CD4-positive, alpha-beta T cell treated with Interleukin-1 beta for 1 hour (primary cell): ENCODE measurements around the gene SPECC1L.
A peak's percentile ranks its signal among the peaks of the same experiment; 100 is the strongest.
"Not testable (repeated sequence)": the region's sequence is repeated elsewhere in the genome, so short reads cannot be mapped to it uniquely, and the experiment has no call there.

Source experiments
- DNase-seq, 2 donors: peaks; one replicate each; pipeline ENCODE4 v3.0.0-alpha.2; 2020 to 2022

Gene SPECC1L, protein sequence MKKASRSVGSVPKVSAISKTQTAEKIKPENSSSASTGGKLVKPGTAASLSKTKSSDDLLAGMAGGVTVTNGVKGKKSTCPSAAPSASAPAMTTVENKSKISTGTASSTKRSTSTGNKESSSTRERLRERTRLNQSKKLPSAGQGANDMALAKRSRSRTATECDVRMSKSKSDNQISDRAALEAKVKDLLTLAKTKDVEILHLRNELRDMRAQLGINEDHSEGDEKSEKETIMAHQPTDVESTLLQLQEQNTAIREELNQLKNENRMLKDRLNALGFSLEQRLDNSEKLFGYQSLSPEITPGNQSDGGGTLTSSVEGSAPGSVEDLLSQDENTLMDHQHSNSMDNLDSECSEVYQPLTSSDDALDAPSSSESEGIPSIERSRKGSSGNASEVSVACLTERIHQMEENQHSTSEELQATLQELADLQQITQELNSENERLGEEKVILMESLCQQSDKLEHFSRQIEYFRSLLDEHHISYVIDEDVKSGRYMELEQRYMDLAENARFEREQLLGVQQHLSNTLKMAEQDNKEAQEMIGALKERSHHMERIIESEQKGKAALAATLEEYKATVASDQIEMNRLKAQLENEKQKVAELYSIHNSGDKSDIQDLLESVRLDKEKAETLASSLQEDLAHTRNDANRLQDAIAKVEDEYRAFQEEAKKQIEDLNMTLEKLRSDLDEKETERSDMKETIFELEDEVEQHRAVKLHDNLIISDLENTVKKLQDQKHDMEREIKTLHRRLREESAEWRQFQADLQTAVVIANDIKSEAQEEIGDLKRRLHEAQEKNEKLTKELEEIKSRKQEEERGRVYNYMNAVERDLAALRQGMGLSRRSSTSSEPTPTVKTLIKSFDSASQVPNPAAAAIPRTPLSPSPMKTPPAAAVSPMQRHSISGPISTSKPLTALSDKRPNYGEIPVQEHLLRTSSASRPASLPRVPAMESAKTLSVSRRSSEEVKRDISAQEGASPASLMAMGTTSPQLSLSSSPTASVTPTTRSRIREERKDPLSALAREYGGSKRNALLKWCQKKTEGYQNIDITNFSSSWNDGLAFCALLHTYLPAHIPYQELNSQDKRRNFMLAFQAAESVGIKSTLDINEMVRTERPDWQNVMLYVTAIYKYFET

DNA sequence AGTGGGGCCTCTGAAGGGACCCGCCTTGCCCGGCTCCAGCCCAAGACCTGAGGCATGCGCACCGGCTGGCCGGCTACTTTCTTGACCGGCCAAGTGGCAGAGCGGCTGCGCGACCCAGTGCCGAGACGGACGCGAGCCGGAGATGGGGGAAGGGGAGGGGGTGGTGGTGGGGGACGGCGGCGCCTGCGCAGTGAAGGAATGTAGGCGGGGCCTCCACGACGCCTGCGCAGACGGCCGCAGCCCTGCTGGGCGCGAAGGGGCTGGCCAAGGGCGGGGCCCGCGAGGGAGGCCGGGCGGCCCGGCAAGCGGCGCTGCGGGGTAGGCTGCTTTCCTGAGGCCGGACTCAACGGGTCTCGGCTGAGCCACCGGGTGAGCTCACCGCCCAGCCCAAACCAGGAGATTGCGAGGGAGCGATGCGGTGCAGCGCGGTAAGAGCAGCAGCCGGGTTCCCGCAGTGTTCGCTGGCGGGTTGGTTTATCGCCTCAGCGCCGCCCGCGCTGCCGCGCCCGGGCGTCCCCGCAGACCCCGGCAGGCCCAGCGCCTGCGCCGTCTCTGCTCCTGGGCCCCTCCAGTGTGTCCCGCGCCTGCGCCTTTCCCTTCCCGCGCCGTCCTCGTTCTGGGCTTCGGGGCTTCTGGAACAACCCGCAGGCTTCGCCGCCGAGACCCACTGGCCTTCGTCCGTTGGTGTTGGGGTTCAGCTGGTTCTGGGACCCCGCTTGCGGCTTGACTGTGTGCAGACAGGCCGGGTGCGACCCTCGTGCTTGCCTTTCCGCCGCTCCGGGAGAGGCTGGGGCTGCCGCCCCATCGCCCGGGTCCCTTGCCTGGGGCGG, at the start of gene SPECC1L:
Gene SPECC1L, plus strand, starts transcription at position 276 of the 830 bp plus-strand sequence. CDS start 31,401 bp downstream, outside the sequence.
- peak; percentile 91 to 92 for DNase-seq

DNA sequence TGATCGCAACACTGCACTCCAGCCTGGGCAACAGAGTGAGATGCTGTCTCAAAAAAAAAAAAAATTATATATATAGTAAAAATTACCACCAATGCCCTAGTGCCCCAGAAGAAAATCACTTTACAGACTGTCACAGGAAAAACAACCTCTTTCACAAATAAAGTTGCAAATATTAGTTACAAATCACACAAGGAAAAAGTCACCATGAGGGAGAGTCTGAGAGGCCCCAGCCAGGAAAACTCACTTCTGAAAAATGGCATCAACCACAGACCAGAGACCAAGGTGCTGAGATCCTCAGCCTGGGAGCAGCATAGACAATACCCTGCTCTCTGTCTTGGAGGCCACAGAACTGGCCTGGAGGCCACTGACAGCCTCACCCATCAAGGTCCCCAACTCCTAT, 46.2 kb upstream of the SPECC1L start:
- no peak for DNase-seq

DNA sequence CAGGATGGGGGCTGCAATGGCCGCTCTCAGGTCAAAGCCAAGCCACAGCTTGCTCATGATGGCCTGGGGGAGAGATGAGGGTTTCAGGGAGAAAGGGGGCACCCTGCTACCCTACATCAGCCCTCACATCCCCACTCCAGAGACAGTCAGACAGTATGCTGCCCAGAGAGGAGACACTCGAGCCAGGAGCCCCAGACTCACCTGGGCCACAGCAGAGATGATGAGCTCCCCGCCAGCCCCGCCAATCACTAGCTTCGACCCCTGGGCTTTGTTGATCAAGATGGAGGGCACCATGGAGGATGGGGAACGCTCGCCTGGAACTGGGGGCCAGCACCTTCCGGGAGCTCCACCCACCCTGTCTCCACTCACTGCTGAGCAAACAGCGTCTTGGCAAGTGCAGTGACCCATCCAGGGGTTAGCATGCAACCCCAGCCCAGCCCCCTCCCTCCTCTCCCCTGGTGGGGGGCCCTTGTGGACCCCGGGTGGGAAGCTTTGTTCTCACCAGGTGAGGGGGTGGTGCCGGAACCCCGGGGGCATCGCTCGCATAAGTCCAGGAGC, 45.5 kb upstream of the SPECC1L start:
- DNase-seq, result no peak

DNA sequence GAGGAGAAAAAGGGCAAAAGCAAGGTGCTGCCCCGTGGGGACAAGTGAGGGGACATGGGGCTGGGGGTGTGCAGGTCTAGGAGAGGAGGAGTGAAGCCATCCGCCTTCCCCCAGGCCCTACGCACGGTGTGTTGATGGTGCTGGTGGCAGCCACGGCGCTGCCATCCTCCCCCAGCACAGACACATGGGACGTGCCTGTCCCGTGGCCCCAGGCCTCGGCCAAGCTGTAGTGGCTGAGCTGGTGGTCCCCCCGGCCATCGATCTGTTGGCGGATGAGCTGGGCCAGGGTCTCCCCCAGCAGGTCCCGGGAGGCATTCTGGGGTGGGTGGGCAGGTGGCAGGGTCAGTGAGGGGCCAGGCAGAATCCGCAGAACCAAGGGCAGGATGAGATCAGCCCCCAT, 44.7 kb upstream of the SPECC1L start:
- no peak for DNase-seq

DNA sequence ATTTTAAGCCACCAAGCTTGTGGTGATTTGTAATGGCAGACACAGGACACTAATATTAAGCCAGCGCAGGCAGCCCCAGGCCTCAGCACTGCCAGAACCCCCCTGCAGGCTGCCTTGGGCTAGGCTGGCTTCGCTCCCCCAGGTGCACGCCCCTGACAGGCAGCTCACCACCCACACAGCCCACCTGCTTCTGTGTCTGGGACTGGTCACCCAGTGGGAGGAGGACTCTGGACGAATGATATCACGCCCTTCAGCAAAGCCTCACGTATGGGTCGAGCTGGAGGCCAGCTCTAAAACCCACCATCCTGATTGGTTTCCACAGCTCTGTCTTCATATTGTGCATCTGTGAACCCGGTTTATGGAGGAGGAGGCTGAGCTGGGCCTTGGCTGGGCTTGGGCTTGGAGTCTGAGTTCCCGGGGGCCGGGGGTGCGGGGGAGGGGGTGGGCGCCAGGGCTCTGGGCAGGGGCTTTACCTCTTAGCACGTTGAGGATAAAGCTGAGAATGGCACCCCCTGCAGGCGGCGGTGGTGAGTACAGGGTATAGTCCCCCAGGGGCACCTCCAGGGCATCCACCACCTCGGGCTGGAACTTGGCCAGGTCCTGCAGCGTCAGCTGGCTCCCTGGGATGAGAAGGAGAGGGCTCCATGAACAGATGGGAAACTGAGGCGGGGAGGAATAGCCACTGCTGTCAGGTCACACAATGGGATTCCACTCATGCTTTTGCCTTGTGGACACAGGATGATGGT, 39.5 kb upstream of the SPECC1L start:
- peak; percentile 50 to 54 for DNase-seq

DNA sequence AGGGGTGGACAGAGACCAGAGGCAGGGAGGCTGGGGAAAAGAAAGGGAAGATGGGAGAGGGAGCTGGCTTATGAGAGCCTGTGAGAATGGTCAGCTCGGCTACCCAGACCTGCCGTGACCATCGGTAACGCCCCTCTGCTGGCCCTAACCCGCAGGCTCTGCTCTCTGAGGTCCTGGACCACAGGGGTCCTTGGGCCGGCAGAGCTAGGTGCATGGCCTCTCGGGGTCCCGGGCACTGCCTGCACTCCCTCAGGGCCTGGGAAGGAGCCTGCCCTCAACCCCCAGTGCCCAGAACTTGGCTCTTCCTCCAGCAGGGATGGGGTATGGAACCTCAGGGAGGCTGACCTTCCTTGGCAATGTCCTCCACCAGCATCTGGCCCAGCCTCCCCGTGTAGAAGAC, 38.9 kb upstream of the SPECC1L start:
- DNase-seq, result no peak

DNA sequence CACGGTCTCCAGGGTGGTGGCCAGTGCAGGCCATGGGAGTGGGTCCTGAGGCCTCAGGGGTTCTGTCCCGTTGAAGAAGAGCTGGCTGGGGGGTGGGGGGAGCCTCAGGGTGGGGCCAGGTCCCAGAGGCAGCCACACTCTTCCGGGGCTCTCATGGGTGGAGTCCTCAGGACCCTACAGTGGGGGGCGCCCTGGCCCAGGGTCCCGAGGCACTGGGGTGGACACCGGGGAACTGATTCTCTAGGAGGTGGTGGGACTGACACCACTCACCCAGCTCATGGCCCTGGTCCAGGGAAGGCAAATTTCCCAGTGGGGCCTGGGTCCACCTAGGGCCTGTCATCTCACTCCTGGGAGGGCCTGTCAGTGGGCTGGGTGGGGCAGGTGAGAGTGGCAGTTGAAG, 38.5 kb upstream of the SPECC1L start:
- no peak for DNase-seq

DNA sequence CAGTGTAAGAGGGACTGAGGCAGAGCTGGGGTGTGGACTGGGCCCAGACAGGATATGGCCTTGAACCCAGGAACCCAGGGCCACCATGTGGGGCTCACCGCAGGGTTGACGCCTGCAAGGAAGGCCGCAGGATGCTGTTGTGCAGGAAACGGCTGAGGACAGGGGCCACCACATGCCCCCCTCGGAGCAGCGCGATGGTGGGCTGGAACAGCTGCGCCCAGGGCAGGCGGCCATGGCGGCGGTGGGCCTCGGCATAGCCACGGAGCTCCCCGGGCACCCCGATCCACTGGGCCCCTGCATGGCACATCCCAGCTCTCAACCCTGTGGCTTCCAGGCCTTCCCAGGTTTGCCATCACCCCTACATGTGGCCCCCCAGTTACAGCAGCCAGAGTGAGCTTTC, 37.9 kb upstream of the SPECC1L start:
- DNase-seq, result no peak

DNA sequence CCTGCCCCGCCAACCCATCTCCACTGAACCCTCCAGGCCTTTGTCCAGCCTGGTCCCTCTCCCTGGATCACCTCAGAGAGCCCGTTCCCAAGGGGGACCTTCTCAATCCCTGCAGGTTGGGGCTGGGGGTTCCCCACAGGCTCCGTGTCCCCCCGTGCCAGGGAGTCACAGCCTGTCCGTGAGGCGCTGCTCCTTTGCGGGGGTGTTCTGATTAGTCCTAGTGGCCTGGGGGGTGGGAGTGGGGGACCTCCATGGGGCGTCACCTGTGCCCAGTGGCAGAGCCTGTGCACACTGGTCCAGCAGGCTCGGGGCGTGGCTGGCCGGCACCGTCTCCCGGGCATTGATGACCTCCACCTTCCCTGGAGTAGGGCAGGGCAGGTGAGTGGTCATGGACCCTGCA, 37.4 kb upstream of the SPECC1L start:
- no peak for DNase-seq

DNA sequence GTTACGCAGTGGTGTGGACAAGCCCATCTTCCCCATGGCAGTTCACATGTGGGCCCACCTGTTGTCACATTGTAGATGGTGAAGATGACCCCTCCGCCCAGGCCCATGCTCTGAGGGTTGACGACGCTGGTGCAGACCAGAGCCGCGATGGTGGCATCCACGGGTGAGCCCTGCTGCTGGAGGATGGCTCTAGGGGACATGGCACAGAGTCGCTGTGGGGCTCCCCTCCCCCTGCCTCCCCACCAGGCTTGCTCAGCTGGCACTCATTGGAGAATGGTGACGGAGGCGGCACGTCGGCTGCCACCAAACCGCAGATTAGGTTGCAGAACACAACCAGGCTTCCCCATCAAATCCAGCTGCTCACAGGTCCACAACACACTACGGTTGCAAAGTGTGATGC, 36.8 kb upstream of the SPECC1L start:
- DNase-seq, result no peak

DNA sequence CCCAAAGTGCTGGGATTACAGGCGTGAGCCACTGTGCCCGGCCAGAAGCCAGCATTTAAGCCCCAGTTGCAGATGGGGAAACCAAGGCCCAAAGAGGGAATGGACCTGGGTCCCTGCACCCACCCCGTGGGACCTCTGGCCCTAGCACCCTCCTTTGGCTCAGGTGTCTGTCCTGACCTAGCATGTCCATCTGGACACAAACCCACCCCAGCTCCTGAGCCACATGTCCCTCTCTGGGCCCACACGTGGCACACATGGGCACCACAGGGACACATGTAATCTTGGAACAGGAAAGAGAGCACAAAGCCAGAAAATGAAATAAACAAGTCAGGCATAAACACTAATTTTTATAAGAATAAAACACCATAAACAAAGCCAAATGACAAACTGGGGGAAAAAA, 35.3 kb upstream of the SPECC1L start:
- DNase-seq, result no peak

DNA sequence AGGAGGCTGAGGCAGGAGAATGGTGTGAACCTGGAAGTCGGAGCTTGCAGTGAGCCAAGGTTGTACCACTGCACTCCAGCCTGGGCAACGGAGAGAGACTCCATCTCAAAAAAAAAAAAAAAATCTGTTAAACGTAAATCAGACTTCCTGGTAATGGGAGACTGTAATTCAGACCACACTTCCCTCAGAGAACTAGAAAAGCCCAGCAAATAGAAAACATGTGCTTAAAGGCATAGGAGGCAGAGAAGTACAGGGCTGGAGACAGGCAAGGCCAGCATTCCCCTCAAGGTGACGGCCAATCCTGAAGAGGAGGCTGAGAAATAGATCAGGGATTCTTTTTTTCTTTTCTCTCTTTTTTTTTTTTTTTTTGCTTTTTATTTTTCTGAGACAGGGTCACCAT, 34.0 kb upstream of the SPECC1L start:
- no peak for DNase-seq

DNA sequence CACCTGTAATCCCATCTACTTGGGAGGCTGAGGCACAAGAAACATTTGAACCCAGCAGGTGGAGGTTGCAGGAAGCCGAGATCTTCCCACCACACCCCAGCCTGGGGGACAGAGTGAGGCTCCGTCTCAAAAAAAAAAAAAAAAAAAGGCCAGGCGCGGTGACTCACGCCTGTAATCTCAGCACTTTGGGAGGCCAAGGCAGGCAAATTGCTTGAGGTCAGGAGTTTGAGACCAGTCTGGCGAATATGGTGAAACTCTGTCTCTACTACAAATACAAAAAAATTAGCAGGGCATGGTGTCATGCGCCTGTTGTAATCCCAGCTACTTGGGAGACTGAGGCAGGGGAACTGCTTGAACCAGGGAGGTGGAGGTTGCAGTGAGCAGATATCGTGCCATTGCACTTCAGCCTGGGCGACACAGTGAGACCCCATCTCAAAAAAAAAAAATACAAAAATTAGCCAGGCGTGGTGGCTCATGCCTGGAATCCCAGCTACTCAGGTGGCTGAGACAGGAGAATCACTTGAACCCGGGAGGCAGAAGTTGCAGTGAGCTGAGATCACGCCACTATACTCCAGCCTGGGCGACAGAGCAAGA, 32.4 kb upstream of the SPECC1L start:
- not testable (repeated sequence) for DNase-seq

DNA sequence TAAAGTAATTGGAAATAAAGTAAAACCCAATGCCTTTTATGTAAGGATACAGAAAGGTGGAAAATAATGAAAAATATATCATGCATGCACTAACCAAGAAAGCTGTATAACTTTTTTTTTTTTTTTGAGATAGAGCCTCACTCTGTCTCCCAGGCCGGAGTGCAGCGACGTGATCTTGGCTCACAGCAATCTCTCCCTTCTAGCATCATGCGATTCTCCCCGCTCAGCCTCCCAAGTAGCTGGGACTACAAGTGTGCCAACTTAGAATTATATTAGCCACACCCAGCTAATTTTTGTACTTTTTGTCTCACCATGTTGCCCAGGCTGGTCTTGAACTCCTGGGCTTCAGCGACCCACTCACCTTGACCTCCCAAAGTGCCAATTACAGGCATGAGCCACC, 30.2 kb upstream of the SPECC1L start:
- DNase-seq, result no peak

DNA sequence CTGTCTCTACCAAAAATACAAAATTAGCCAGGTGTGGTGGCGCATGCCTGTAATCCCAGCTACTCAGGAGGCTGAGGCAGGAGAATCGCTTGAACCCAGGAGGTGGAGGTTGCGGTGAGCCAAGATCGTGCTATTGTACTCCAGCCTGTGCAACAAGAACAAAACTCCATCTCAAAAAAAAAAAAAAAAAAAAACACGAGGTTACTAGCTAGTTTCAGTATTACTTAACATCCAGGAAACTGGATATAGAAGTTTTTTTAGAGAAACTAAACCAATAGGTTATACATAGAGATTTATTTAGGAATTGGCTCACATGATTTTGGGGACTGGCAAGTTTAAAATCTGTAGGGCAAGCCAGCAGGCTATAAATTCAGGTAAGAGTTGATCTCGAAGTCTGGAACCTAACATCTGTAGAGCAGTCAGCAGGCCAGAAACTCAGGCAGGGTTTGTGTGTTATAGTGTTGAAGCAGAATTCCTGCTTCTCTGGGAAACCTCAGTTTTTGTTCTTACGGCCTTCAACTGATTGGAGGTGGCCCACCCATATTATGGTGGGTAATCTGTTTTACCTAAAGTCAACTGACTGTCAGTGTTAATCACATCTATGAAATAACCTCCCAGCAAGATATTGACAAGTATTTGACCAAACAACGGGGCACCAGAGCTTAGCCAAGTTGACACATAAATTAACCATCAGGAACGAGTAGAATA, 29.5 kb upstream of the SPECC1L start:
- not testable (repeated sequence) for DNase-seq

DNA sequence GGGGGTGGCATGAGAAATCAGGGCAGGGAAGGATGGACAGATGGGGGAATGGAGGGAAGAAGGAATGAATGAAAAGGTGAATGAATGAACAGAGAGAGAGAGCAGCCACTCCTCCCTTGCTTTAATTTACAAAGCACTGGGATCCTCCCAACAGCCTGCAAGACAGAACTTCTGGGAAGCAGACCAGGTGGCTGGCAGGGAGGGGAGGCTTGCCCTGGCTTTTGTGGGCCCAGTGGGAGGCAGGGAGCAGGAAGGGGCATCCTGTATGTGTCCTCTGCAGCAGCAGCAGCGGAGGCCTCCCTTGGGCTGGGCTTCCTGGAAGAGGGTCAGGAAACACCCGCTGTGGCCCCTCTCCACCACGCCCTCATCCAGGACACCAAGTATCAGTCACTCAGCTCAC, 27.2 kb upstream of the SPECC1L start:
- not testable (repeated sequence) for DNase-seq

DNA sequence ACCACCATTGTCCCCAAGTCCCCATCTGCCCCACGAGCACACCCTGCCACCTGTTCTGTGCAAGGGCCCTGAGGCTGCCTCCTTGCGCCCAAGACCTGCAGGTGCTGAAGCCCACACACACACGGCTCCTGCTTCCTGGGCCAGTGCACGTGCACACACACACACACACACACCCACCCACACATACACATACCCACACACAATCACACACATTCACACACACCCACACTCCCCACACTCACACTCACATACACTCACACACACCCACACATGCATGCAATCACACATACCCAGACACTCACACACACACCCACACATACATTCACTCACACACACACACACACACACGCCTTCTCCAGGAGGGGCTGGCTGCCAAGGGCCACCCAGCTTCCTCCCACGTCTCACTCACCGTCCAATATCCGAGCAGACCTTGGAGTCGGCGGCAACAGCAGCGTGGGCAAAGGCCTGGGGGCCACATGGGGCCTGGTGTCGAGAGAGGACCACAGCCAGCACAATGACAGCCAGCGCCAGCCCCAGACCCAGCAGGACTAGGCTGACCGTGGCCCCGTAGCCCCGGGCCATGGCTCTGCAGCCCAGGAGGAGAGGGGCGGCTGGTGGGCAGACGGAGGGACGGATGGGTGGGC, 26.4 kb upstream of the SPECC1L start:
- no peak for DNase-seq

DNA sequence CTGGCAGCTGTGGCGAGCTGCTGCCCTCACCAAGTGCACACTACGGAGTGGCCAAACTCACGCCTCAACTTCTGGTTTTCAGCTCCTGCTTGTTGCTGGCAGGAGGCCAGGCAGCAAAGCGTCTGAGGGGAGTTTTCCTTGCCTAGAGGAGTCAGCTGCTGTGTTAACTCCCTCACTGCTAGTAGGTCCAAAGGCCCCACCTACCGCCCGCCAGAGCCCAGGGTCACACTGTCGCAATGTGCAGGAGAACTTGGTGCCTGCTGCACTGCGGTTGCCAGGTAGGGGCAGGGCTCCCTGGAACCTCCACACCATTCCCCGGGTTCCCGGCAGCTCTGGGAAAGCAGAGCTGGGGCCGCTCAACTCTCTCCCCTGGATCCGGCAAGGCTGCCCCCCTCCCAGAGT, 25.6 kb upstream of the SPECC1L start, which contains the start of gene GGT5:
Gene GGT5, minus strand, starts transcription at position 53 of the 402 bp plus-strand sequence. CDS start 357 bp downstream, outside the sequence.
- DNase-seq, result peak in 1 of 2 donors; percentile 15
